Posterior cingulate gyrus (tissue), 11 donors: ENCODE data around the gene PTPRK.
"Not testable (repeated sequence)": the region's sequence is repeated elsewhere in the genome, so short reads cannot be mapped to it uniquely, and the experiment has no call there.

ENCODE experiments used
- DNase-seq, 10 donors: peaks; one replicate each; pipeline versions ENCODE4 v3.0.0 to v3.0.0-alpha.2; 2020 to 2021; ENCODE audit warnings: mixed read lengths in 3 of 10
- intact Hi-C: fragments of 100-400 bp; cut with DNase I; formaldehyde crosslinking; loops from one replicate; pipeline ENCODE4 v1.15.1; 2023

The PTPRK gene

GRCh38 chr6:127952176-127952575 is 568.2 kb downstream of the PTPRK start:
- intact Hi-C loops = no loop called here
- no peak for DNase-seq

GRCh38 chr6:127951172-127951917 is 569.1 kb downstream of the PTPRK start:
- intact Hi-C loops = no loop called here
- no peak for DNase-seq

DNA sequence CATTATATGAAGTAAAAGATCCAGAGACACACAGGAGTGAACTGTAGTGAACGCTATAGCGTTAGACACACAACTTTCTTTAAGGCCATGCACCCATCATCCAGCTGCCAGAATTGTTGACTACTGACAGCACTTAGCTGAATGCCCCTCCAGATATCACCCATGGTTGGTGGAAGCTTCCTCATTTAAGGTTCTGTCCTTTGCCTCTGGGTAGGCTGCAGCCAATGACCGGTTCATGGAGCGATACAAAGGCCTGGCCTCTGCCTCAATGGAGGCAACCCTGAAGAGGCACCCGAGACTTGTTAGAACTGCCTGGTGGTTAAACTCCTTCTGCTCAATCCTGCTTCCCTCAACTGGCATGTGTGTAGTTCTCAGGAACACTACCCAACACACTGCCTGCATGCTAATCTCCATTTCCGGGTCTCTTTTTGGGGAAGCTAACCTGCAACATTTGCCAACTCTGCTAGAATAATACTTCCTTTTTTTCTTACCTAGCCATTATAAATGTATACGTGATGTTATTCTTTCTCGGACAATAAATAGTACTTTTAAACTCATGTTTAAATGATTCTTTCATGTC is 569.7 kb downstream of the PTPRK start:
- intact Hi-C loops = no loop called here
- no peak for DNase-seq

DNA sequence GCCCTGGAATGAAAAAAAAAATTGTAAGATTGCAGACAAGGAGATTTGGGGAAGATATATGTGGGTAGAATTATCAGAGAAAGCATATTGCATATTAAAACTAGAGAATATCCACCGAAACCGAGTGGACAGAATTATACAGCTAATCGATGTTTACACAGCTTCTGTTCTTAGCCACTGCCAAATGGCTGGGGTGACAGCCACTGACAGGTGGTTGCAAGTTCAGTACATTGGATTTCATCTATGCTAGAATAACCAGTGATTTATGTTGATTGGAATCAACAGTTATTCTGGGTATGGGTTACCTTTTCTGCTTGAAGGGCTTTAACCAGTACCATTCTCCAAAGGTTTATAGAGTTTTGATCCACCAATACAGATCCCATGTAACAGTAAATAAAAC is 571.1 kb downstream of the PTPRK start:
- intact Hi-C loops = no loop called here
- no peak for DNase-seq

DNA sequence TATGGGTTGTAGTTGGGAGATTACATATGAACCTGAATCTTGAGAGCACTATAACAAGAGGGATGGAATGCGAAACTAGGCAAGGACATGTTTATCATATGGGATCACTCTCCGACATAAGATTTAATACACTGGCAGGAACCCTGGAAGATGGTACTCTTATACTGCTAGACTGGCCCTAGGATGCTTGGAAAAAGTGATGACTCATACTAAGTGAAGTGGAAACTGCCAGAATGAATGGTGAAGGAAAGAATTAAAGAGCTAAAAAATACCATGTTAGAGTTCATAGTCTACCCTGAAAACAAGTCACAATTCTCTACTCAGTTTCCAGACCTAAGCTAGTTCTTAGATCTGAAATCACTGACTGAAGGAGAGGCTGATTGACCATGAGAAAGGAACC is 574.0 kb downstream of the PTPRK start:
- intact Hi-C loops = no loop called here
- DNase-seq = no peak

- DNase-seq = no peak
- intact Hi-C loops = no loop called here
Observed at GRCh38 chr6:127945434-127946097, 574.8 kb downstream of the PTPRK start.

- intact Hi-C loops = no loop called here
- DNase-seq = no peak
Observed at GRCh38 chr6:127941228-127941627, 579.2 kb downstream of the PTPRK start.

DNA sequence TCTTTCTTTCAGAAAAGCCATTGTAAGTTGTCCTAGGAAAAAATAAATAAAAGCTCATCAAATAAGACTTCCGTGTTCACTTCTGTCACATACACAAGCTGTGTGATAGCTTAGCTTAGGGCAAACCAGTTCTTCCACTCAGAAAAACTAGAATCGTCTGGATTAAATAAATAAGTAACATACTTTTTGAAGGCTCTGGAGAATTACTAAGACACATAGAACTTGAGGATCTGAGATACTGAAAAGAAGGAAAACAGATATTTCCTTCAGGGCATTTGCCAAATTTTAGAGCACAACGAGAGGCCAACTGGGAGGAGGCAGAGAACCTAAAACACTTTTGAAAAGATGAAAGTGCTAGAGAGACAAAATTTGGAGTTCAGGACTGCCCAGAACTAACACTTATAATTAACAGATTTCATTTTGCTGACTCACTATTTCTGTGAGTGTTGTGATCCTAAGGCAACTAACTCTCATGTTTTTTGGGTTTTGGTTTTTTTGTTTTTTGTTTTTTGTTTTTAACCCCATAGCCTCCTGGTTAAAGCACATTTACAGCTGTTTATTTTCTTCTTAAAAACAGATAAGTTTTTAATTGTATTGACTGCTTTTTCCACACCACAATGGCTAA is 580.8 kb downstream of the PTPRK start:
- DNase-seq = no peak
- intact Hi-C loops = no loop called here

GRCh38 chr6:127938701-127939100 is 581.7 kb downstream of the PTPRK start:
- DNase-seq = no peak
- intact Hi-C loops = no loop called here

- intact Hi-C loops = no loop called here
Observed at GRCh38 chr6:127937747-127938146, 582.7 kb downstream of the PTPRK start.

GRCh38 chr6:127937102-127937501 is 583.3 kb downstream of the PTPRK start:
- no peak for DNase-seq
- intact Hi-C loops = no loop called here

More at GRCh38 chr6:127937747-127938146, 582.7 kb downstream of the PTPRK start:
- no peak for DNase-seq

DNA sequence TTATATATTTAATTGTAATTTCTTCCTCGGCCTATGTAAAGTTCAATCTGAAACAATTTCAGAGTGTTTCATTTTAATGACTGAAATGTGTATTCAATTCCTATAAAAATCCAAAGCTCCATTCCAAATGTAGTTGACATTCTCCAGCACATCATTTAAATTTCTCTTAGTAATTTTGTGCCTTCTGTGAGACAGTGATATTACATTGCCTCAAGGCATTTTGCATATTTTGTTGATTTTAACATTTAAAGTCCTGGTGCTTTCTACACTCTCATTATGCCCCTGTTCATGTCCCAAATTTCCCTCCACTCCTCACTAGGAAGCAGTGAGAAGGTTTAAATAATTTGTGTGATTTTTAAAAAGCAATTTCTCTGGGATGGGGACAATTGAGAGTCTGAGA is 585.4 kb downstream of the PTPRK start:
- intact Hi-C loops = no loop called here
- DNase-seq = no peak

DNA sequence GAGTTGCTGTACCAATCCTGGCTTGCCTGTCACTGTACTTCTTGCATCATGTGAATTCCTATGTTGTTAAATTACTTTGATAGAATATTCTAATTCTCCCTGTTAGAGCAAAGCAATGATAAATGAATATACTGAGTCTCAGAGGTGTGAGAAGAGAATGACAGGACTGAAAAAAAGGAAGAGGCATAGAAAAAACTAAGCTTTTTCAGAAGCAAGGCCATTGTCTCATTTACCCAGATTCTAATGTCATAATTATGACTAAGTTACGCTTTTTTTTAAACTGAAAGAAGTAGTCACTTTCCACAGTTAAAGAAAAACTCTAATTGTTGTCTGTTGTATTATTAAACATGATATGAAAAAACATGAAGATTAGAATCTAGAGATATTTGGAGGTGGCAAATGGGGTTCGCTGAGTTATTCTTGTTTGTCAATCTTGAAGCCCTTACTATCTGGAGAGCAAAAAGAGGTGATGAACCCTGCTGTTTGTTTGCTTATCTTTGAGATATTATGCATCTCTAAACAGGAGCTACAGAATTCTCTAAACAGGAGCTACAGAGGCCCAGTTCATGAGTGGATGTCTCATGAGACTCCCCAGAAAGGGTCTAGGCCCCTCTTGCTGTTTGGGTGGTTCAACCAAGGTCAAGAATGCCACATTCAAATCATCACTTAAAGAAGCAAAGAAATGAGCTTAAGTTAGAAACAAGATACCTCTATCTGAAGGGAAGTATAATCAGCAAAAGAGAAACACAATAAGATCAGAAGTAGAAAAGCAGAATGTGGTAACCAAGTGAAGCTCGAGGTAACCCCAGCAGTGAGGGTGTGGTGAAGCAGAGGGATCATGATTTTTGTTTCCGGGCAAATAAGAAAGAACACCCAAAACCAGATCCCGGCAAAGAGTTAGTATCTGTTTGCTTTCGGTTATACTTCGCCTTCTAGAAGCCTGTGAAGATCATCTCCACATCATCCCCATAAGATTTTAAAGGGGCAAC is 586.3 kb downstream of the PTPRK start:
- intact Hi-C loops = no loop called here
- no peak for DNase-seq

- no peak for DNase-seq
- intact Hi-C loops = no loop called here
Observed at GRCh38 chr6:127933137-127933536, 587.3 kb downstream of the PTPRK start.

DNA sequence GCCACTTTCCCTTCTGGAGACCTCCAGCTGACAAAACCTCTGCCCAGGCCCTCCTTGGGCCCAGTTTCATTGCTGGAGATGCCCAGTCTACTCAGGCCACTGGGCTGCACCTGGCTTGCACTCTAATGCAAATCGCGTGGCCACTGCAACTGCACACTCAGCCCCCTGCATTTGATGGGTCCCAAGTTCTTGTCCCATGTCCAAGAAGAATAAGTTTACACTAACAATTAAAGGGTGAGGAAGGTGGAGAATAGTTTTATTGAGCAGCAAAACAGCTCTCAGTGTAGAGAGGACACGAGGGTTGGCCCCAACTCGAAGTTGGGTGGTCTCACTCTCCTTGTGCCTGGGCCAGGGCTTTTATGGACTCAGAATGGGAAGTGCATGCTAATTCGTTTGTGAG is 587.7 kb downstream of the PTPRK start:
- no peak for DNase-seq
- intact Hi-C loops = no loop called here

DNA sequence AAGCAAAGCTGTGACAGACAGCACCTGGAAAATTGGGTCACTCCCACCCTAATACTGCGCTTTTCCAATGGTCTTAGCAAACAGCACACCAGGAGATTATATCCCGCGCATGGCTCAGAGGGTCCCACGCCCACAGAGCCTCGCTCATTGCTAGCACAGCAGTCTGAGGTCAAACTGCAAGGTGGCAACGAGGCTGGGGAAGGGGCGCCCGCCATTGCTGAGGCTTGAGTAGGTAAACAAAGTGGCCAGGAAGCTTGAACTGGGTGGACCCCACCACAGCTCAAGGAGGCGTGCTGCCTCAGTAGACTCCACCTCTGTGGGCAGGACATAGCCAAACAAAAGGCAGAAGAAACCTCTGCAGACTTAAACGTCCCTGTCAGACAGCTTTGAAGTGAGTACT is 594.0 kb downstream of the PTPRK start:
- peak in 1 of 10 donors; percentile 68 for DNase-seq
- intact Hi-C loops = not testable (repeated sequence)

DNA sequence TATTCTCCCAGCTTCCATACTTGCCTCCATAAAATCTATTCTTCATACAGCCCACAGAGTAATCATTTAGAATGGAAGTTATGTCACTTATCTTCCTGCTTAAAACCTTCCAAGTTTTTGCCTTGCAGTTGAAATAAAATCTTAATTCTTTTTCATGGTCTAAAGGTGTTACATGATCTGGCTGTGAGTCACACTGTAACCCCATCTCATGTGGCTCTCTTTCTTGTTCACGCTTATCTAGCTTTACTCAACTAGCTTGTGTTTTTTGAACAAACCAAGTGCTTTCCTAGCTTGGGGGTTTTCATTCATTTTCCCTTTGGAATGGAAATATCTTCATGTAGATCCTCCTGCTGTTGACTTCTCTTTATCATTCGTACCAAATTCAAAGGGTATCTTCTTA is 596.0 kb downstream of the PTPRK start:
- intact Hi-C loops = no loop called here
- DNase-seq = no peak

- intact Hi-C loops = no loop called here
Observed at GRCh38 chr6:127924031-127924430, 596.4 kb downstream of the PTPRK start.

GRCh38 chr6:127923135-127923534 is 597.3 kb downstream of the PTPRK start:
- no peak for DNase-seq
- intact Hi-C loops = no loop called here

More at GRCh38 chr6:127924031-127924430, 596.4 kb downstream of the PTPRK start:
- DNase-seq = no peak

GRCh38 chr6:127921982-127922381 is 598.4 kb downstream of the PTPRK start:
- intact Hi-C loops = no loop called here
- DNase-seq = peak in 1 of 10 donors; percentile 8
